ENCODE results near the gene SPPL3. TPM values are rescaled to one million over a fixed set of nuclear protein-coding genes. Genes with fewer than 3 reads are reported as not detected.

Gene SPPL3
- total and polyA plus RNA-seq, 4 donors, result 7.4 to 12.6 (median 8.7) TPM

DNA sequence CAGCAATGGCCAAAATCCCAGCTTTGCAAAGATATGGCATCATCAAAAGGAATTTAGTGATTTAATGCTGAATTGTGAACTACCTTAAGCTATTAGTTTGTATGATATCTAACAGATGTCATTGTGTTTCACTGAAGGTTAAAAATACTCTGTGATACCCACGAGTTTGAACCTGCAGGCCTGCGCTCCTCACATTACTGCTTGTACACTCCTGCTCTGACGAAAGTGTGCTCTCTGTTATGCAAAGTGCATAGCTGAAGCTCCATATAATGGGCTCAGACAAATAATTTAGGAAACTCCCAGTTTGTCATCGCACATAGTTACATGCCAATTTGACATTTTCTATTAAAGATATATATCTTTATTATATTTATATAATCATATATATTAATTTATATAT lies 52.2 kb downstream of the SPPL3 start:
- Histone ChIP-seq H3K27ac (ENCODE audit: low read depth in 1 of 2, low read length in 2 of 2) (no peak overlapping the region), H3K27me3 (ENCODE audit: control insufficient read depth in 4 of 4, insufficient read depth in 4 of 4, low read length in 3 of 4) (no peaks in the 10 kb centered on the region), H3K4me3 (ENCODE audit: low read depth in 1 of 3, low read length in 3 of 3) (no peak overlapping the region), H3K9me3 (ENCODE audit: control insufficient read depth in 4 of 4, low read length in 3 of 4) (no peaks in the 10 kb centered on the region), H3K36me3 (ENCODE audit: control insufficient read depth in 4 of 4, insufficient read depth in 3 of 4, low read depth in 1 of 4, low read length in 3 of 4) (peaks cover 0 to 1% (median 0%) of the 10 kb centered on the region in 4 donors), H3K9ac (ENCODE audit: low read depth in 1 of 2, low read length in 2 of 2) (no peak overlapping the region), H3K4me1 (ENCODE audit: control insufficient read depth in 4 of 4, insufficient read depth in 4 of 4, low read length in 3 of 4) (peaks cover 0 to 9% (median 2%) of the 10 kb centered on the region in 4 donors)
- TF ChIP-seq, protein P1, sequence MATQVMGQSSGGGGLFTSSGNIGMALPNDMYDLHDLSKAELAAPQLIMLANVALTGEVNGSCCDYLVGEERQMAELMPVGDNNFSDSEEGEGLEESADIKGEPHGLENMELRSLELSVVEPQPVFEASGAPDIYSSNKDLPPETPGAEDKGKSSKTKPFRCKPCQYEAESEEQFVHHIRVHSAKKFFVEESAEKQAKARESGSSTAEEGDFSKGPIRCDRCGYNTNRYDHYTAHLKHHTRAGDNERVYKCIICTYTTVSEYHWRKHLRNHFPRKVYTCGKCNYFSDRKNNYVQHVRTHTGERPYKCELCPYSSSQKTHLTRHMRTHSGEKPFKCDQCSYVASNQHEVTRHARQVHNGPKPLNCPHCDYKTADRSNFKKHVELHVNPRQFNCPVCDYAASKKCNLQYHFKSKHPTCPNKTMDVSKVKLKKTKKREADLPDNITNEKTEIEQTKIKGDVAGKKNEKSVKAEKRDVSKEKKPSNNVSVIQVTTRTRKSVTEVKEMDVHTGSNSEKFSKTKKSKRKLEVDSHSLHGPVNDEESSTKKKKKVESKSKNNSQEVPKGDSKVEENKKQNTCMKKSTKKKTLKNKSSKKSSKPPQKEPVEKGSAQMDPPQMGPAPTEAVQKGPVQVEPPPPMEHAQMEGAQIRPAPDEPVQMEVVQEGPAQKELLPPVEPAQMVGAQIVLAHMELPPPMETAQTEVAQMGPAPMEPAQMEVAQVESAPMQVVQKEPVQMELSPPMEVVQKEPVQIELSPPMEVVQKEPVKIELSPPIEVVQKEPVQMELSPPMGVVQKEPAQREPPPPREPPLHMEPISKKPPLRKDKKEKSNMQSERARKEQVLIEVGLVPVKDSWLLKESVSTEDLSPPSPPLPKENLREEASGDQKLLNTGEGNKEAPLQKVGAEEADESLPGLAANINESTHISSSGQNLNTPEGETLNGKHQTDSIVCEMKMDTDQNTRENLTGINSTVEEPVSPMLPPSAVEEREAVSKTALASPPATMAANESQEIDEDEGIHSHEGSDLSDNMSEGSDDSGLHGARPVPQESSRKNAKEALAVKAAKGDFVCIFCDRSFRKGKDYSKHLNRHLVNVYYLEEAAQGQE (IDR thresholded peaks at IDR 0.05), result no peak
- no peak for TF ChIP-seq FOXA2 (IDR thresholded peaks at IDR 0.05)
- no peak for TF ChIP-seq SP1 (IDR thresholded peaks at IDR 0.05)
- no peak for TF ChIP-seq FOXA1 (IDR thresholded peaks at IDR 0.05)
- TF ChIP-seq, protein P2, sequence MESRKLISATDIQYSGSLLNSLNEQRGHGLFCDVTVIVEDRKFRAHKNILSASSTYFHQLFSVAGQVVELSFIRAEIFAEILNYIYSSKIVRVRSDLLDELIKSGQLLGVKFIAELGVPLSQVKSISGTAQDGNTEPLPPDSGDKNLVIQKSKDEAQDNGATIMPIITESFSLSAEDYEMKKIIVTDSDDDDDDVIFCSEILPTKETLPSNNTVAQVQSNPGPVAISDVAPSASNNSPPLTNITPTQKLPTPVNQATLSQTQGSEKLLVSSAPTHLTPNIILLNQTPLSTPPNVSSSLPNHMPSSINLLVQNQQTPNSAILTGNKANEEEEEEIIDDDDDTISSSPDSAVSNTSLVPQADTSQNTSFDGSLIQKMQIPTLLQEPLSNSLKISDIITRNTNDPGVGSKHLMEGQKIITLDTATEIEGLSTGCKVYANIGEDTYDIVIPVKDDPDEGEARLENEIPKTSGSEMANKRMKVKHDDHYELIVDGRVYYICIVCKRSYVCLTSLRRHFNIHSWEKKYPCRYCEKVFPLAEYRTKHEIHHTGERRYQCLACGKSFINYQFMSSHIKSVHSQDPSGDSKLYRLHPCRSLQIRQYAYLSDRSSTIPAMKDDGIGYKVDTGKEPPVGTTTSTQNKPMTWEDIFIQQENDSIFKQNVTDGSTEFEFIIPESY (IDR thresholded peaks at IDR 0.05), result no peak
- TF ChIP-seq, protein P3, sequence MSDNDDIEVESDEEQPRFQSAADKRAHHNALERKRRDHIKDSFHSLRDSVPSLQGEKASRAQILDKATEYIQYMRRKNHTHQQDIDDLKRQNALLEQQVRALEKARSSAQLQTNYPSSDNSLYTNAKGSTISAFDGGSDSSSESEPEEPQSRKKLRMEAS (IDR thresholded peaks at IDR 0.05), result no peak
- TF ChIP-seq RXRA (IDR thresholded peaks at IDR 0.05), result no peak
- TF ChIP-seq HNF4G (IDR thresholded peaks at IDR 0.05), result no peak
- no peak for TF ChIP-seq RAD21 (IDR thresholded peaks at IDR 0.05)
- TF ChIP-seq EGR1 (IDR thresholded peaks at IDR 0.05; ENCODE audit: low read depth in 2 of 2), result no peak
- no peak for TF ChIP-seq GABPA (IDR thresholded peaks at IDR 0.05 in 1 of 2, conservative IDR thresholded peaks at IDR 0.05 in 1 of 2)
- no peak for TF ChIP-seq JUND (IDR thresholded peaks at IDR 0.05)
- TF ChIP-seq, protein P4, sequence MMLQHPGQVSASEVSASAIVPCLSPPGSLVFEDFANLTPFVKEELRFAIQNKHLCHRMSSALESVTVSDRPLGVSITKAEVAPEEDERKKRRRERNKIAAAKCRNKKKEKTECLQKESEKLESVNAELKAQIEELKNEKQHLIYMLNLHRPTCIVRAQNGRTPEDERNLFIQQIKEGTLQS (IDR thresholded peaks at IDR 0.05), result no peak
- no peak for TF ChIP-seq HNF4A (conservative IDR thresholded peaks at IDR 0.05)
- TF ChIP-seq, protein P5, sequence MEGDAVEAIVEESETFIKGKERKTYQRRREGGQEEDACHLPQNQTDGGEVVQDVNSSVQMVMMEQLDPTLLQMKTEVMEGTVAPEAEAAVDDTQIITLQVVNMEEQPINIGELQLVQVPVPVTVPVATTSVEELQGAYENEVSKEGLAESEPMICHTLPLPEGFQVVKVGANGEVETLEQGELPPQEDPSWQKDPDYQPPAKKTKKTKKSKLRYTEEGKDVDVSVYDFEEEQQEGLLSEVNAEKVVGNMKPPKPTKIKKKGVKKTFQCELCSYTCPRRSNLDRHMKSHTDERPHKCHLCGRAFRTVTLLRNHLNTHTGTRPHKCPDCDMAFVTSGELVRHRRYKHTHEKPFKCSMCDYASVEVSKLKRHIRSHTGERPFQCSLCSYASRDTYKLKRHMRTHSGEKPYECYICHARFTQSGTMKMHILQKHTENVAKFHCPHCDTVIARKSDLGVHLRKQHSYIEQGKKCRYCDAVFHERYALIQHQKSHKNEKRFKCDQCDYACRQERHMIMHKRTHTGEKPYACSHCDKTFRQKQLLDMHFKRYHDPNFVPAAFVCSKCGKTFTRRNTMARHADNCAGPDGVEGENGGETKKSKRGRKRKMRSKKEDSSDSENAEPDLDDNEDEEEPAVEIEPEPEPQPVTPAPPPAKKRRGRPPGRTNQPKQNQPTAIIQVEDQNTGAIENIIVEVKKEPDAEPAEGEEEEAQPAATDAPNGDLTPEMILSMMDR (IDR thresholded peaks at IDR 0.05; ENCODE audit: low read depth, low read length, missing input control), result no peak
- no peak for TF ChIP-seq TAF1 (conservative IDR thresholded peaks at IDR 0.05)
- no peak for DNase-seq (ENCODE audit: low spot score)
- 70% methylated on average over 4 of the region's 4 CpGs for WGBS

DNA sequence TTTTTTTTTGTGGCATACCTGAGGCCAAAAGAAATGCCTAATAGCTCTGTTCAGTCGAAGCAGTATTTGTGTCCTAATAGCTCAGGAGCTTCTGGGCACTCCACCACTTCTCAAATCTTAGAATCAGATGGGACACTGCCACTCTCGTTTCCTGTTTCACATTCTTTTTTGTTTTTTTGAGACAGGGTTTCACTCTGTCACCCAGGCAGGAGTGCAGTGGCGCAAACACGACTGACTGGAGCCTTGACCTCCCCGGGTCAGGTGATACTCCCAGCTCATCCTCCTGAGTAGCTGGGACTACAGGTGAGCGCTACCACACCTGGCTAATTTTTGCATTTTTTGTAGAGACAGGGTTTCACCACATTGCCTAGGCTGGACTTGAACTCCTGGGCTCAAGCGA lies 52.7 kb downstream of the SPPL3 start:
- Histone ChIP-seq H3K27ac (ENCODE audit: low read depth in 1 of 2, low read length in 2 of 2) (no peak overlapping the region), H3K4me3 (ENCODE audit: low read depth in 1 of 3, low read length in 3 of 3) (no peak overlapping the region), H3K9ac (ENCODE audit: low read depth in 1 of 2, low read length in 2 of 2) (no peak overlapping the region), H3K9me3 (ENCODE audit: control insufficient read depth in 4 of 4, low read length in 3 of 4) (no peaks in the 10 kb centered on the region), H3K4me1 (ENCODE audit: control insufficient read depth in 4 of 4, insufficient read depth in 4 of 4, low read length in 3 of 4) (peaks cover 0 to 11% (median 2%) of the 10 kb centered on the region in 4 donors), H3K27me3 (ENCODE audit: control insufficient read depth in 4 of 4, insufficient read depth in 4 of 4, low read length in 3 of 4) (no peaks in the 10 kb centered on the region), H3K36me3 (ENCODE audit: control insufficient read depth in 4 of 4, insufficient read depth in 3 of 4, low read depth in 1 of 4, low read length in 3 of 4) (peaks cover 0 to 1% (median 0%) of the 10 kb centered on the region in 4 donors)
- WGBS, result 75% methylated on average over 7 of the region's 7 CpGs
- TF ChIP-seq RAD21 (IDR thresholded peaks at IDR 0.05) (no peak), TAF1 (conservative IDR thresholded peaks at IDR 0.05) (no peak), JUND (IDR thresholded peaks at IDR 0.05) (no peak)
- TF ChIP-seq, protein P5 (IDR thresholded peaks at IDR 0.05; ENCODE audit: low read depth, low read length, missing input control), result no peak
- TF ChIP-seq, protein P1 (IDR thresholded peaks at IDR 0.05), result no peak
- no peak for DNase-seq (ENCODE audit: low spot score)

Data from liver (tissue), 9 donors.